HG02798 (cell line): Measurements from ENCODE around the gene BARX2.

Experiments
- ATAC-seq: cut with Tn5 transposase; IDR thresholded peaks from one replicate; pipeline ENCODE4 v1.9.1; 2021; ENCODE audit warnings: mild to moderate bottlenecking; ENCODE audit not compliant: unreplicated experiment, poor library complexity

BARX2 gene

DNA sequence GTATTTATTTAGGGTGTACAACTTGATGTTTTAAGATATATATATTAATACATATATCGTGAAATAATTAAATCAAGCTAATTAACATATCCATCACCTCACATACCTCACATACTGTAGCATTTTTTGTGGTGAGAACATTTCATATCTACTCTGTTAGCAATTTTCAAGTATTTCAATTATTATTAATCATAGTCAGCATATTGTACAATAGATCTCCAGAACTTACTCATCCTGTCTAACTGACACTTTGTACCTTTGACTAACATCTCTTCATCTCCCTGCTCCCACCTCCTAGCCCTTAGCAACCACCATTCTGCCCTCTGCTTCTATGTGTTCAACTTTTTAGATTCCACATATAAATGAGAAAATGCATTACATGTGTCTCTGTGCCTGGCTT, 108.4 kb downstream of the BARX2 start:
- ATAC-seq: no peak

DNA sequence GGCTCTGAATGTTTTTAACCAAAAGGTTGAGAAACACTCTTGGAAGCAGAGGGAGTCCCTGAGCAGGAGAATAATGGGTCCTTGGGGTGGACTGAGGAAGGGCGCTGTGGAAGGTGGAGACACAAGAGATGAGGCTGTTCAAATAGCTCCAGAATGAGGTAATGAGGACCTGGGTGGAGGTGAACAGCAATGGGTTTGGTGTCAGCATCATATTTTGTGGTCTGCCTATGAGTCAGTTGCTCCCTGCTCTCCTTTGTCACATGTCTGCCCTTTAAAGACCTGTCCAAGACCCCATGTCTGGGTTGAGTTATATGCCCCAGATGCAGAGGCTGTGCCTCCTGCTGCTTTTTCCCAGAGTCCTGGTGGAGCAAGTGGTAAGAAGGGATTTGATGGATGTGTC, 113.6 kb downstream of the BARX2 start:
- no peak for ATAC-seq

DNA sequence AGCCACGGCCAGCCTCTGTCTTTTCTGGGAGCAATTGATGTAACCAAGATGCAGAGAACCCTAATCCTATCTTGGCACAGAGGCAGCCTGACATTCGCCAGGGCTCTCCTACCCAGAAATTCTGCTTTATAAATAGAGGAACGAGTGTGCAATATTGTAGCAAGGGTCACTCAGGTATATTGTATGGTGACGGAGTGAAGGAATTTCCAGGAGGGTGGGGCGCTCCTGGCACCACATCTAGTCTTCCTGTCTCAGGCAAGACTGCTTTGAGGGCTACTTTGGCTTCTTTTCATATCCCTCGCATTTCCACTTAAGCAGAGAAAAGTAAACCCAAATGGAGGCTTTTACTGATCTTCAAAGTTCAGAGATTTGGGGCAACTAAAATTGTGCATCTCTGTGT, 114.4 kb downstream of the BARX2 start:
- no peak for ATAC-seq

DNA sequence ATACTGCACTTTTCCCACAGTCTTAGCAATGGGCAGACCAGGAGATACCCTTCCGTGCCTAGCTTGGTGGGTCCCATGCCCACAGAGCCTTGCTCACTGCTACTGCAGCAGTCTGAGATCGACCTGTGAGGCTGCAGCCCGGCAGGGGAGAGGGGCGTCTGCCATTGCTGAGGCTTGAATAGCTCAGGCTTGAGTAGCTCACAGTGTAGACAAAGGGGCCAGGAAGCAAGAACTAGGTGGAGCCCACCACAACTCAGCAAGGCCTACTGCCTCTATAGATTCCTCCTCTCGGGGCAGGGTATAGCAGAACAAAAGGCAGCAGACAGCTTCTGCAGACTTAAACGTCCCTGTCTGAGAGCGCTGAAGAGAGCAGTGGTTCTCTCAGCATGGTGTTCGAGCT, 118.1 kb downstream of the BARX2 start:
- no peak for ATAC-seq
